H9 (cell line): Measurements from ENCODE around the gene FBXO2. TPM values are rescaled to one million over a fixed set of nuclear protein-coding genes. Genes with fewer than 3 reads are reported as not detected.

Source experiments
- DNase-seq: peaks from one replicate; pipeline ENCODE4 v3.0.0-alpha.2; 2017
- H2AFZ ChIP-seq: one replicate; pipeline ENCODE4 v1.6.1; 2013; ENCODE audit warnings: mild to moderate bottlenecking, low read length, control low read depth, moderate library complexity
- H2AK5ac ChIP-seq: 2 replicates; pipeline ENCODE4 v1.6.1; 2013; ENCODE audit warnings: low read length, control low read depth, mixed read lengths; ENCODE audit not compliant: insufficient read length
- H2BK120ac ChIP-seq: one replicate; pipeline ENCODE4 v1.6.1; 2013; ENCODE audit warnings: low read depth, mild to moderate bottlenecking, low read length, control low read depth, inconsistent platforms; ENCODE audit not compliant: poor library complexity, severe bottlenecking
- H2BK12ac ChIP-seq: 2 replicates; pipeline ENCODE4 v1.6.1; 2013; ENCODE audit warnings: low read length, control low read depth, mixed read lengths, low read depth; ENCODE audit not compliant: insufficient read length
- H2BK15ac ChIP-seq: 2 replicates; pipeline ENCODE4 v1.6.1; 2013; ENCODE audit warnings: low read depth, low read length, control low read depth
- H2BK20ac ChIP-seq: one replicate; pipeline ENCODE4 v1.6.1; 2013; ENCODE audit warnings: low read depth, mild to moderate bottlenecking, low read length, control low read depth, inconsistent platforms; ENCODE audit not compliant: poor library complexity, severe bottlenecking
- H2BK5ac ChIP-seq: 2 replicates; pipeline ENCODE4 v1.6.1; 2013; ENCODE audit warnings: low read length, control low read depth, mixed read lengths; ENCODE audit not compliant: insufficient read length
- H3K14ac ChIP-seq: 2 replicates; pipeline ENCODE4 v1.6.1; 2013; ENCODE audit warnings: low read length, control low read depth; ENCODE audit not compliant: insufficient read depth
- H3K18ac ChIP-seq: 2 replicates; pipeline ENCODE4 v1.6.1; 2013; ENCODE audit warnings: low read depth, mild to moderate bottlenecking, mixed read lengths, low read length, control low read depth; ENCODE audit not compliant: insufficient read length
- H3K23ac ChIP-seq: 2 replicates; pipeline ENCODE4 v1.6.1; 2013; ENCODE audit warnings: low read length, control low read depth, mixed read lengths, low read depth; ENCODE audit not compliant: insufficient read length
- H3K23me2 ChIP-seq: 2 replicates; pipeline ENCODE4 v1.6.1; 2013; ENCODE audit warnings: low read depth, mild to moderate bottlenecking, mixed read lengths, low read length, control low read depth; ENCODE audit not compliant: insufficient read length, poor library complexity, severe bottlenecking
- H3K27ac ChIP-seq: 2 replicates; pipeline ENCODE4 v1.5.1; 2013; ENCODE audit warnings: low read length, control low read depth, mixed read lengths, low read depth; ENCODE audit not compliant: insufficient read length
- H3K27me3 ChIP-seq: 2 replicates; pipeline ENCODE4 v1.6.1; 2013; ENCODE audit warnings: low read length, control low read depth, inconsistent platforms; ENCODE audit not compliant: insufficient read depth
- H3K4ac ChIP-seq: 2 replicates; pipeline ENCODE4 v1.6.1; 2013; ENCODE audit warnings: low read depth, mild to moderate bottlenecking, control low read depth, inconsistent platforms, low read length, moderate library complexity
- H3K4me1 ChIP-seq: 2 replicates; pipeline ENCODE4 v1.6.1; 2013; ENCODE audit warnings: low read length, control low read depth, inconsistent platforms; ENCODE audit not compliant: insufficient read depth
- H3K4me2 ChIP-seq: 2 replicates; pipeline ENCODE4 v1.6.1; 2013; ENCODE audit warnings: low read length, control low read depth, mixed read lengths; ENCODE audit not compliant: insufficient read length, insufficient read depth
- H3K56ac ChIP-seq: 2 replicates; pipeline ENCODE4 v1.6.1; 2013; ENCODE audit warnings: low read depth, mild to moderate bottlenecking, mixed read lengths, low read length, control low read depth; ENCODE audit not compliant: insufficient read length
- H3K79me1 ChIP-seq: 2 replicates; pipeline ENCODE4 v1.6.1; 2013; ENCODE audit warnings: low read depth, mild to moderate bottlenecking, moderate library complexity, low read length, control low read depth, inconsistent platforms; ENCODE audit not compliant: insufficient read depth, poor library complexity, severe bottlenecking
- H3K79me2 ChIP-seq: 2 replicates; pipeline ENCODE4 v1.6.1; 2013; ENCODE audit warnings: low read length, control low read depth, inconsistent platforms; ENCODE audit not compliant: insufficient read depth
- H3K9ac ChIP-seq: 2 replicates; pipeline ENCODE4 v1.6.1; 2013; ENCODE audit warnings: low read length, control low read depth, mixed read lengths; ENCODE audit not compliant: insufficient read length; ENCODE audit errors: extremely low read depth
- H3K9me3 ChIP-seq: one replicate; pipeline ENCODE4 v1.6.1; 2013; ENCODE audit warnings: low read depth, low read length, inconsistent platforms; ENCODE audit not compliant: control insufficient read depth
- H3T11ph ChIP-seq: one replicate; pipeline ENCODE4 v1.6.1; 2013; ENCODE audit warnings: mild to moderate bottlenecking, low read length, control low read depth, inconsistent platforms
- H4K20me1 ChIP-seq: one replicate; pipeline ENCODE4 v1.6.1; 2013; ENCODE audit not compliant: control insufficient read depth, insufficient read length, insufficient read depth
- H4K5ac ChIP-seq: 2 replicates; pipeline ENCODE4 v1.6.1; 2013; ENCODE audit warnings: low read depth, mild to moderate bottlenecking, mixed read lengths, low read length, control low read depth; ENCODE audit not compliant: insufficient read length
- H4K8ac ChIP-seq: replicated peaks from 2 replicates; pipeline ENCODE4 v1.6.1; 2013; ENCODE audit warnings: low read length, control low read depth, mixed read lengths, low read depth; ENCODE audit not compliant: insufficient read length
- H4K91ac ChIP-seq: 2 replicates; pipeline ENCODE4 v1.6.1; 2013; ENCODE audit warnings: low read depth, mild to moderate bottlenecking, moderate library complexity, mixed read lengths, low read length, control low read depth; ENCODE audit not compliant: insufficient read length
- H3K27ac Mint-ChIP-seq, 3 experiments: 2 replicates in 2 of 3; 3 replicates in 1 of 3; pipeline ENCODE4 v1.8.0; 2020 to 2021; ENCODE audit warnings: mixed read lengths in 3 of 3, mild to moderate bottlenecking in 1 of 3, moderate library complexity in 1 of 3
- H3K27me3 Mint-ChIP-seq: 2 replicates; pipeline ENCODE4 v1.8.0; 2021; ENCODE audit warnings: low read depth, mild to moderate bottlenecking, moderate library complexity, mixed read lengths
- H3K36me3 Mint-ChIP-seq, 3 experiments: 2 replicates in 2 of 3; 3 replicates in 1 of 3; pipeline ENCODE4 v1.8.0; 2020 to 2021; ENCODE audit warnings: low read depth in 3 of 3, mixed read lengths in 3 of 3; ENCODE audit not compliant: insufficient read depth in 1 of 3
- H3K4me1 Mint-ChIP-seq, 2 experiments: 2 replicates each; pipeline ENCODE4 v1.8.0; 2020; ENCODE audit warnings: mixed read lengths in 2 of 2
- H3K4me3 Mint-ChIP-seq, 2 experiments: 2 replicates in 1 of 2; 3 replicates in 1 of 2; pipeline ENCODE4 v1.8.0; 2020 to 2021; ENCODE audit warnings: mild to moderate bottlenecking in 2 of 2, mixed read lengths in 2 of 2, moderate library complexity in 1 of 2
- H3K9me3 Mint-ChIP-seq, 2 experiments: 2 replicates in 1 of 2; 3 replicates in 1 of 2; pipeline ENCODE4 v1.8.0; 2020; ENCODE audit warnings: mild to moderate bottlenecking in 2 of 2, mixed read lengths in 2 of 2, moderate library complexity in 1 of 2
- WGBS: extraction: QIAGEN DNeasy Blood & Tissue Kit; methylation state at CpG from one replicate; pipeline ENCODE4 v1.1.7; 2013; ENCODE audit warnings: missing lambda C conversion rate, low lambda C conversion rate, mixed read lengths; ENCODE audit not compliant: insufficient read length; ENCODE audit errors: extremely low coverage; 5-methylcytosine and 5-hydroxymethylcytosine counted together
- total RNA-seq: library from RNA; stranded (reverse); gene quantifications from 2 replicates; pipeline ENCODE4 v1.2.1, GENCODE V29; 2021
- TF ChIP-seq, protein P1 (sequence below): fragments of 200-600 bp; sonication (generic); conservative IDR thresholded peaks from 3 replicates; pipeline ENCODE4 v1.8.0; 2021; ENCODE audit warnings: antibody characterized with exemption, mild to moderate bottlenecking

Gene FBXO2
- total RNA-seq, 1 experiment from 2014 or later, result 28.9 TPM

DNA sequence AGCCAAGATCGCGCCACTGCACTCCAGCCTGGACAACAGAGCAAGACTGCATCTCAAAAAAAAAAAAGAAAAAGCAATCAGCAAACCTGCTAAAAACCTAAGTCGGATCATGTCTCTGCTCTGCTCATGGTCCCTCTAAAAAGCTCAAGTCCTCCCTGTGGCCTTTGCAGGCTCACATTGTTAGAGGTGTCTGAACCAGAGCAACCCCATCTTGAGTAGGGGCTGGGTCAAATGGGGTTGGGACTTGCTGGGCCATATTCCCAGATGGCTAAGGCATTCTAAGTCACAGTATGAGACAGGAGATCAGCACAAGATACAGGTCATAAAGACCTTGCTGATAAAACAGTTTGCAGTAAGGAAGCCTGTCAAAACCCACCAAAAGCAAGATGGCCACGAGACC is 34.3 kb upstream of the FBXO2 start:
- Histone ChIP-seq H3K14ac (no peak overlapping the region), H2BK5ac (no peak overlapping the region), H2BK20ac (no peak overlapping the region), H2BK15ac (no peak overlapping the region), H3K23ac (no peak overlapping the region), H3T11ph (no peak overlapping the region), H2AFZ (no peak overlapping the region), H3K56ac (no peak overlapping the region), H3K4me1 (peaks cover 16% of the 10 kb centered on the region; the same call in 1 of the 2 replicates), H3K27ac (no peak overlapping the region), H3K9ac (no peak overlapping the region), H2BK12ac (no peak overlapping the region), H3K18ac (no peak overlapping the region), H4K5ac (no peak overlapping the region), H3K79me1 (no peaks in the 10 kb centered on the region), H2AK5ac (no peak overlapping the region), H4K20me1 (no peaks in the 10 kb centered on the region), H3K9me3 (no peaks in the 10 kb centered on the region), H3K27me3 (no peaks in the 10 kb centered on the region; the same call in 1 of the 2 replicates), H3K23me2 (peaks cover 20% of the 10 kb centered on the region), H4K91ac (no peak overlapping the region), H3K79me2 (peaks cover 33% of the 10 kb centered on the region; the same call in 1 of the 2 replicates), H3K4me2 (no peak overlapping the region), H4K8ac (no peak overlapping the region), H2BK120ac (no peak overlapping the region), H3K4ac (no peak overlapping the region)
- DNase-seq, result no peak
- Mint-ChIP-seq H3K36me3 (peaks cover 7 to 25% (median 19%) of the 10 kb centered on the region in 3 experiments; a peak in 6 of 7 replicates), H3K9me3 (no peaks in the 10 kb centered on the region), H3K4me3 (peak overlapping the region in 1 of 2 experiments; percentile 59; a peak in 3 of 5 replicates), H3K27me3 (peaks cover 7% of the 10 kb centered on the region), H3K27ac (peak overlapping the region; percentile 40 to 97 (median 57); a peak in 6 of 7 replicates), H3K4me1 (peaks cover 57 to 76% of the 10 kb centered on the region in 2 experiments)
- TF ChIP-seq, protein P1, sequence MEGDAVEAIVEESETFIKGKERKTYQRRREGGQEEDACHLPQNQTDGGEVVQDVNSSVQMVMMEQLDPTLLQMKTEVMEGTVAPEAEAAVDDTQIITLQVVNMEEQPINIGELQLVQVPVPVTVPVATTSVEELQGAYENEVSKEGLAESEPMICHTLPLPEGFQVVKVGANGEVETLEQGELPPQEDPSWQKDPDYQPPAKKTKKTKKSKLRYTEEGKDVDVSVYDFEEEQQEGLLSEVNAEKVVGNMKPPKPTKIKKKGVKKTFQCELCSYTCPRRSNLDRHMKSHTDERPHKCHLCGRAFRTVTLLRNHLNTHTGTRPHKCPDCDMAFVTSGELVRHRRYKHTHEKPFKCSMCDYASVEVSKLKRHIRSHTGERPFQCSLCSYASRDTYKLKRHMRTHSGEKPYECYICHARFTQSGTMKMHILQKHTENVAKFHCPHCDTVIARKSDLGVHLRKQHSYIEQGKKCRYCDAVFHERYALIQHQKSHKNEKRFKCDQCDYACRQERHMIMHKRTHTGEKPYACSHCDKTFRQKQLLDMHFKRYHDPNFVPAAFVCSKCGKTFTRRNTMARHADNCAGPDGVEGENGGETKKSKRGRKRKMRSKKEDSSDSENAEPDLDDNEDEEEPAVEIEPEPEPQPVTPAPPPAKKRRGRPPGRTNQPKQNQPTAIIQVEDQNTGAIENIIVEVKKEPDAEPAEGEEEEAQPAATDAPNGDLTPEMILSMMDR, result no peak
- no CpG with 5 or more reads among the region's 4 CpGs for WGBS
